Measurements from ENCODE around the gene ZNF280B.
"Not testable (repeated sequence)": the region's sequence is repeated elsewhere in the genome, so short reads cannot be mapped to it uniquely, and the experiment has no call there.

ZNF280B gene

DNA sequence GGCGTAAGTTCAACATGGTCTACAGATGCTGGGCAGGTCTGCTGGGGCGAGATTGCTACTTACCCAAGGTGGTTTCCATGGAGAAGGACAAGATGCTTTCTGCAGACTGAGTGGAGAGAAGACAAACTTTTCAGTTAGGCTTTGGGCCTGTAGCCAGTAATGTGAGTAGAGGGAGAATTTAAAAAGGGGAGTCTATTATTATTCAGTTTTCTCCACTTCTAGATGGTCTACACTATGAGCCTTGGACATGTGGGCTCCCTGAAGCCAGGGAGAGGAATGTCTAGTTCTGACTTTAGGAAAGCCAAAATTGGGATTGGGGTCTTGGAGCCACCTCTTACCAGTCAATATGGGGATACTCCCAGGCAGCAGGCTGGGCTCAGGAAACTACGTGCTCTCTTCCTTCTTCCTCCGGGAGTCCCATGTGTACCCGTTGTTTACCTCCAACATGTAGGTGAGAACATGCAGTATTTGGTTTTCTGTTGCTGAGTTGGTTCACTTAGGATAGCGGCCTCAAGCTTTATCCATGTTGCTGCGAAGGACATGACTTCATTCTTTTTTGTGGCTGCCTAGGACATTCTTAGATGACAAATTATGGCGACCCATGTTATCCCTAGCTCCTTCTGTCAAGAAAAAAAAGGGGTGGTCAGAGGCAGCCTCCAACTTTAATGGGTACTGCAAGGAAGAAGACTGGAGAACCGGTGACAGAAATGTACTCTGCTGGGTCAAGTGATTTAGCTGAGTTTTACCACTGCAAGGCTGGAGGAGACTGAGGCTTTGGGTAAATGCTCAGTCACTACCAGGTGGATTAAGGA, 26.3 kb upstream of the ZNF280B start:
- DNase-seq: no peak

DNA sequence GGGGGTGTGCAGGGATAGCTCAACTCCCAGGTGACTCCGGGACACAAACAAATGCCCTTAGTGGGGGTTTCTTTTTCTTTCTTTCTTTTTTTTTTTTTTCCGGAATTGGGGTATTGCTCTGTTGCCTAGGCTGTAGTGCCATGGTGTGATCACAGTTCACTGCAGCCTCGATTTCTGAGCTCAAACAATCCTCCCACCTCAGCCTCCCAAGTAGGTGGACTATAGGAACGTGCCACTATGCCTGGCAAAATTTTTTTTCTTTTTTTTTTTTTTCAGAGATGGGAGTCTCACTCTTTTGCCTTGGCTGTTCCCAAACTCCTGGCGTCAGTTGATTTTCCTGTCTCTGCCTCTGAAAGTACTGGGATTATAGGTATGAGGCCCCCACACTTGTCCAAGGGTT, 25.3 kb upstream of the ZNF280B start:
- DNase-seq: no peak

DNA sequence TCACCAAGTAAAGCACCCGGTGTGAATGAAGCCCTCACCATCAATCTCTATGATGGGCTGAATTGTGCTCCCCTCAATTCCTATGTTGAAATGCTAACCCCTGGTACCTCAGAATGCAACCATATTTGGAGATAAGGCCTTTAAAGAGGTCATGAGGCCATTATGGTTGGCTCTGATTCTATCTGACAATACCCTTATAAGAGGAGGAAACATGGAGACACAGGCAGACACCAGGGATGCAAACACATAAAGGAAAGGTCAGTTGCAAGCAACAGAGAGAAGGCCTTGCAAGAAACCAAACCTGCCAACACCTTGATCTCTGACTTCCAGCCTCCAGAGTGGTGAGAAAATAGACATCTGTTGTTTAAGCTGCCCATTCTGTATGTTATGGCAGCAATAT, 24.9 kb upstream of the ZNF280B start:
- DNase-seq: no peak

DNA sequence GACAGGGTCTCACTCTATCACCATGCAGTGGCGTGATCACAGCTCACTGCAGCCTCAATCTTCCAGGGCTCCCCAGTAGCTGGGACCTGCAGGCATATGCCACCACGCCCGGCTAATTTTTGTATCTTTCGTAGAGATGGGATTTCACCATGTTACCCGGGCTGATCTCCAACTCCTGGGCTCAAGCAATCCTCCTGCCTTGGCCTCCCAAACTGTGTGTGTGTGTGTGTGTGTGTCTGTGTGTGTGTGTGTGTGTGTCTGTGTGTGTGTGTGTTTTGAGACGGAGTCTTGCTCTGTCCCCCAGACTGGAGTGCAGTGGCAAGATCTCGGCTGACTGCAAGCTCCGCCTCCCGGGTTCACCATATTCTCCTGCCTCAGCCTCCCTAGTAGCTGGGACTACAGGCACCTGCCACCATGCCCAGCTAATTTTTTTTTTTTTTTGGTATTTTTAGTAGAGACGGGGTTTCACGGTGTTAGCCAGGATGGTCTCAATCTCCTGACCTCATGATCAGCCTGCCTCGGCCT, 24.1 kb upstream of the ZNF280B start:
- DNase-seq: not testable (repeated sequence)

DNA sequence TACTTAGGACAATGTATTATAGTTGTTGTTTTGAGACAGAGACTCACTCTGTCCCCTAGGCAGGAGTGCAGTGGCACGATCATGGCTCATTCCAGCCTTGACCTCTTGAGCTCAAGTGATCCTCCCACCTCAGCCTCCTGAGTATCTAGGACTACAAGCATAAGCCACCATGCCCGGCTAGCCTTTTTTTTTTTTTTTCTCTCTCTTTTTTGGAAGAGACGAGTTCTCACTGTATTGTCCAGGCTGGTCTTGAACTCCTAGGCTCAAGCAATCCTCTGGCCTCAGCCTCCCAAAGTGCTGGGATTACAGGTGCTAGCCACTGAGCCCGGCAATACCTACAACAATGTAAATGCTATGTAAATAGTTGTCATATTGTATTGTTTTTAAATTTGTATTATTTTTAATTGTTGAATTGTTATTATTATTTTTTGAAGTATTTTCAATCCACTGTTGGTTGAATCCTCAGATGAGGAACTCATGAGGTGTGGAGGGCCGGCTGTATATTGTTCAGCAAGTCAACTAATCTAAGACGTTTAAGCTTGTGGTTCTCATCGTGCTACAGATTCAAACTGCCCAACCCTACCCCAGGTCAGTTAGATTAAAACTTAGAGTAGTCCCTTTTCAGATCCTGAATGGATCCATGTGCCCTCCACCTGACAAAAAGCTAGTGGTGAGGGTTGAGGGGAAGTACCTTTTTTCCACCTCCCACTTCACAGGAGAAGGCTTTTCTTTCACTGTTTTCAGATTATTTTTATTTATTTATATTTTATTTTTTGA, 23.4 kb upstream of the ZNF280B start:
- no peak for DNase-seq

DNA sequence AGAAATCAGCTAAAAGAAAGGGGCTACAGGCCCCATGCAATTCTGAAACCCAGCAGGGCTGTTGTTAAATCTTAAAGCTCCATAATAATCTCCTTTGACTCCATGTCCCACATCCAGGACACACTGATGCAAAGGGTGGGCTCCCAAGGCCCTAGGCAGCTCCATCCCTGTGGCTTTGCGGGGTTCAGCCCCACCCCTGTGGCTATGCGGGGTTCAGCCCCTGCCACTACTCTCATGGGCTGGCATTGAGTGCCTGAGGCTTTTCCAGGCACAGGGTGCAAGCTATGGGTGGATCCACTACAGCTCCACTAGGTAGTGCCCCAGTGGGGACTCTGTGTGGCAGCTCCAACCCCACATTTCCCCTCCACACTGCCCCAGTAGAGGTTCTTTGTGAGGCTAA, 20.2 kb upstream of the ZNF280B start:
- no peak for DNase-seq

DNA sequence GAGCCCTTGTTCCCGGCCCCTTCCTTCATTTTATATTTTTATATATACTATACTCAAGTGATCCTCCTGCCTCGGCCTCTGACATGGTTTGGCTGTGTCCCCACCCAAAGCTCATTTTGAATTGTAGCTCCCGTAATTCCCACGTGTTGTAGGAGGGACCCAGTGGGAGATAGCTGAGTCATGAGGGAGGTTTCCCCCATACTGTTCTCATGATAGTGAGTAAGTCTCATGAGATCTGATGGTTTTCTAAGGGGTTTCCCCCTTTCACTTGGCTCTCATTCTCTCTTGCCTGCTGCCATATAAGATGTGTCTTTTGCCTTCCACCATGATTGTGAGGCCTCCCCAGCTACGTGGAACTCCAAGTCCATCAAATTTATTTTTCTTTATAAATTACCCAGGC, 18.8 kb upstream of the ZNF280B start:
- DNase-seq: no peak

DNA sequence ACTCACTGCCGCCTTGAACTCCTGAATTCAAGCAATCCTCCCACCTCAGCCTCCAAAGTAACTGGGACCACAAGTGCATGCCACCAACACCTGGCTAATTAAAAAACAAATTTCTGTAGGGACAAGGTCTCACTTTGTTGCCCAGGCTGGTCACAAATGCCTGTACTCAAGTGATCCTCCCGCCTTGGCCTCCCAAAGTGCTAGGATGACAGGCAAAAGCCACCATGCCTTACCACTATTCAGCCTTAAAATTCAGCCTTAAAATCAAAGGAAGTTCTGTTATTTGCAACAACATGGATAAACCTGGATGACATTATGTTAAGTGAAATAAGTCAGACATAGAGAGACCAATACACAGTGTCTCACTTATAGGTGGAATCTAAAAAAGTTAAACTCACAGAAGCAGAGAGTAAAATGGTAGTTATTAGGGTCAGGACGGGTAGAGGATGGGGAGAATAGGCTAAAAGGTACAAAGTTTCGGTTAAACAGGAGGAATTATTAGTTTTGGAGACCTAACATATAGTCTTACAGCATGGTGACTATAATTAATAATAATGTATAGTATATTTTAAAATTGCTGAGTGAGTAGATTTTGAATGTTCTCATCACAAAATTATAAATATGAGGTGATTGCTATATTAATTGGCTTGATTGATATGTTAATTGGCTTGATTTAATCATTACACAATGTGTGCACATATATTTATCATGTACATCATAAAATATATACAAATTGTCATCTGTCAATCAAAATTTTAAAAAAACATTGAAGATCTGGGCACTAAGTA, 17.8 kb upstream of the ZNF280B start:
- no peak for DNase-seq

DNA sequence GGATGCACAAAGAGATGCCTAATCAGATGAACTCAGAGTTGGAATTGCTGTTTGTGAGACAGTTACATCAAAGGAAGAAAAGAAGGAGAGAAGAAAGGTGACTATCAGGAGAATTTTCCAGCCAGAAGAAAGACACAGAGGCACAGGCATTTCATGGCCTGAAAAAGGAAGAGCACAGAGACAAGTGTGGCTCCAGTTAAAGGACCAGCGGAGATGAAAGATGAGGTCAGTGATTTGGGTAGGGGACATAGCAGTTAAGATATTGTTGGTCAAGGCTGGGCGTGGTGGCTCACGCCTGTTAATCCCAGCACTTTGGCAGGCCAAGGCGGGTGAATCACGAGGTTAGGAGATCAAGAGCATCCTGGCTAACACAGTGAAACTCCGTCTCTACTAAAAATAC, 15.0 kb upstream of the ZNF280B start:
- no peak for DNase-seq

DNA sequence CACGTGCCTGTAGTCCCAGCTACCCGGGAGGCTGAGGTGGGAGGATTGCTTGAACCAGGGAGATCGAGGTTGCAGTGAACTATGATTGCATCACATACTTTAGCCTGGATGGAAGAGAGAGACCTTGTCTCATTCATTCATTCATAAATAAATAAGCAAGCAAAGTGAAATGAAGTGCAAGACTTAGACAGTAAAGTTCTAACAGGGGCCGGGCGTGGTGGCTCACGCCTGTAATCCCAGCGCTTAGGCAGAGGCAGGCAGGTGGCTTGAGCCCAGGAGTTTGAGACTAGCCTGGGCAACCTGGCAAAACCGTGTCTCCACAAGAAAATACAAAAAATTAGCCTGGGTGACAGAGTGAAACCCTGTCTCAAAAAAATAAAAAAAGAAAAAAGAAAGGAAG, 13.1 kb upstream of the ZNF280B start:
- no peak for DNase-seq

DNA sequence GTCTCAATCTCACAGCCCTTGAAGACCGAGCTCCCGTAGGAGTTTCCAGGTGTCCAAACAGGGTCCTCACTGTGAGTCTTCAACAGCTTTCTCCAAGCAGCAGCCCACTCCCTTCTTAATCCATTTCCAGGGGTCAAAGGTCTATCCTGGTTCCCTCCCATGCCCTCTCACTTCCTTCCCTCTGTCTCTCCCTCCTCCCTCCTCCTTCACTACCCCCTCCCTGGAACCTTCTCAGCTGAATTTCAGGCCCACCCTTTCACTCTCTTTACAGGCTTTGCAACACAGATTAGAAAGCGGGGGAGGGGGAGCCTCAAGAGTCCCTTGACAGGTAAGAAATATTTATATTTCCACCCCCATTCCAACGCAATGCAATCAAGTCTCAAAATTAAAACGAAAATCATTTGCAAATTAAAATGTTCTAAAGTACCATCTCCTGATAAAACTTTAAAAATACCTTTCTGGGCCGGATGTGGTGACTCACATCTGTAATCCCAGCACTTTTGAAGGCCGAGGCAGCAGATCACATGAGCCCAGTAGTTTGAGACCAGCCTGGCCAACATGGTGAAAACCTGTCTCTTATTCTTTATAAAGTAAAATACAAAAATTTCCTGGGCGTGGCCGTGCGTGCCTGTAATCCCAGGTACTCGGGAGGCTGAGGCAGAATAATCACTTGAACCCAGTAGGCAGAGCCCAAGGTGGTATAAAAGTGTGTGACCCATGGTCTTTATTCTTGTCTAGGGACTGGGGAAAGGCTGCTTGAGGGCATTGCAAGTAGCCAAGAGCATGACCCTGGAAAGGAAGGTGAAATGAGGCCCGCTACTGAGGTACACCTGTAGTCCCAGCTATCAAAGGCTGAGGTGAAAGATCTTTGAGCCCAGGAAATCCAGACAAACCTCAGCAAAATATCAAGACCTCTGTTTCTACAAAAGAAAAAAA, 12.4 kb upstream of the ZNF280B start:
- no peak for DNase-seq

DNA sequence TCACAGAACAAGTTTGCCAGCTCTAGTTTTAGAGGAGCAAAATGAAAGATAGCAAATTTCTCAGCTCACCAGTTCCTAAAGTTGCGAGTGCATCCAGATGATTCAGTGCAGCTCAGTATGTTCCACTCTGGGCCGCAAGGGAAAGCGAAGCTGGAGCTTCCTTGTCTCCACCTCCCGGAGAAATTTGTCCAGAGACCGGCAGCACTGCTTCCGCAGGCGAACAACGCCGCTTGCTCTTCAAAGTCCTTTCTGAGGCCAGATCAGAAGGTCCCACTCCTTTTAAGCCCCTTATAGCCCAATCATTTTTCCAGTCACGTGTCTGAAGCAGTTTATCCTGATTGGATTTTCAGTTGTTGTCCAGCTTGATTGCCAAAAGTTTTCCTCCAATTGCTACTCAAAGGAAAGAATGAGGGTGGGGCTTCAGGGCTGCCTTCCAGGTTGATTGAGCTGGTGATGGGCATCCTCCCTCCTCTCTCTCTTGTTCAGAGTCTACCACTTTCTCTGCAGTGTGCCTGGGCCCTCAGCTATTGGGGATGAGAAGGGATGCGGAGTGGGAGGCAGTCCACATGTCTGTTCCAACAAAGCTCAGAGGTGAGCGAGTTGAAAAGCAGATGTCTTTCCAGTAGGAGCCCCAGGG, 11.6 kb upstream of the ZNF280B start, which contains the start of gene ZNF280A:
ZNF280A (minus strand) TSS at position 251 of the 637 bp plus-strand sequence. CDS start 4,640 bp downstream, outside the sequence.
- DNase-seq: no peak

DNA sequence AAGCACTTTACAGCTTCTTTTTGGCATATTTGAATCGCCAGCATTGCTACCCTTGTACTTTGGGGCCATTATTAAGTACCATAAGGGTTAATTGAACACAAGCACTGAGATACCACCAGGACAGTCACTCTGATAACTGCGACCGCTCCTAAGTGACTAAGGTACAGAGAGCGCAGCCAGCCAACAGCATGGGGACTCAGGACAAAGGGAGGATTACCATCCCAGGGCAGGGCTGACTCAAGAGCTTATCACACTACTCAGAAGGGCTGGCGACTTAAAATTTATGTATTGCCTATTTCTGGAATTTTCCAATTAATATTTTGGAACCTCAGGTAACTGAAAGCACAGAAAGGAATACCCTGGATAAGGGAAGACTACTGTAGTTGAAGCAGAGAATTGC, 11.0 kb upstream of the ZNF280B start:
- DNase-seq: no peak

DNA sequence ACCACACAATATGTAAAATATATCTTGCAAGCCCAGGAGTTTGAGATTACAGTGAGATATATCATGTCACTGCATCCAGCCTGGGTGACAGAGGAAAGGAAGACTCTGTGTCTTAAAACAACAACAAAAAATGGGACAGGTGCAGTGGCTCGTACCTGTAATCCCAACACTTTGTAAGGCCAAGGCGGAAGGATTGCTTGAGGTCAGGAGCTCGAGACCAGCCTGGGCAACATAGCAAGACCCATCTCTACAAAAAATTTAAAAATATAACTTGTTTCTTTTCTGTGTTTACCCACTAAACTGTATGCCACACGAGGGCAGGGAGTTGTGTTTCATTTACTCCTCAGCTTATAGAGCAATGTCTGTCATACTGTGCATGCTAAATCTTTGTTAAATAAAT, 8.4 kb upstream of the ZNF280B start:
- DNase-seq: no peak

DNA sequence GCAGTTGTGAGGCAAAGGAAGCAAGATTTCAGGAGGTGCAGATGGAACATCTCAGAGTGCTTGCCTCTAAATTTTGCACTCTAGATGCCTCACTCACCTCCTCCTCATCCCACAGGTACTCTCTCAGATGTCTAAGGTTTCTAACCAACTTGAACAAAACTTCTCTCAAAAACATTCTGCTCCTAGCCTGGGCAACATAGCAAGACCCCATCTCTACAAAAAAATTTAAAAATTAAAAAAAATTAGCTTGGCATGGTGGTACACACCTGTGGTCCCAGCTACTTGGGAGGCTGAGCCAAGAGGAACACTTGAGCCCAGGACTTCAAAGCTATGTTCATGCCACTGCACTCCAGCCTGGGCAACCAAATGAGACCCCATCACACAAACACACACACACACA, 7.3 kb upstream of the ZNF280B start:
- no peak for DNase-seq

DNA sequence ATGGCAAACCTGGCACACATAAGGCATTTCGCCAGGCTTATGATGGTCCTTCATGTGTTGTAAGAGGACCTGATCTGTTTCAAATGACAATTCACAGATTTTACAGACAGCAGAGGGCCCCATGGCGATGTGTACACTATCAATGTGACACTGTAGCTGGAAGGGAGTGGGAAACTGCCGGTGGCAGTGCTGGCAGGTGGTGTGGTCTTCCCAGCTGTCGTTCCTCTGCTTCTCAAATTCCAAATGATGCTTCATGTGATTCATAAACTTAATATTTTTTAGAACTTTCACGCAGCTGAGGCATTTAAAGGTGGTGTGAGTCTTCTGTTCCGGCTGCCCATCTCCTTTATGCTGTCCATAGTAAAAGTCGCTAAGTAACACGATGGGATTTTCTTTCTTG, 5.9 kb upstream of the ZNF280B start:
- DNase-seq: peak; percentile 20

DNA sequence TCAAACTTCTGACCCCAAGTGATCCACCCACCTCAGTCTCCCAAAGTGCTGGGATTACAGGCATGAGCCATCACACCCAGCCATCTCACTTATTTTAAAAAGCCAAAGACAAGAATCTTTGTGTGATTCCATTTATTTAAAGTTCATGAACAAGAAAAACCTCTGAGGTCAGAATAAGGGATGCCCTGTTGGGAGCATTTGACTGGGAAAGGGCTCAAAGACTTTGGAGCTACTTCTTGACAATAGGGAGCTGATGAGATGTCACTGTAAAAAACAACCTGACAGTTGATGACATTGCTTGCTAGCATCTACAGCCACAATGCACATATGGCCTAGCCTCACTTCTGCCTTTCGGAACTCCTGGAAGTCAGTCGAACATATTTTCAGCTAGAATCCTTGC, 5.1 kb upstream of the ZNF280B start:
- DNase-seq: no peak

DNA sequence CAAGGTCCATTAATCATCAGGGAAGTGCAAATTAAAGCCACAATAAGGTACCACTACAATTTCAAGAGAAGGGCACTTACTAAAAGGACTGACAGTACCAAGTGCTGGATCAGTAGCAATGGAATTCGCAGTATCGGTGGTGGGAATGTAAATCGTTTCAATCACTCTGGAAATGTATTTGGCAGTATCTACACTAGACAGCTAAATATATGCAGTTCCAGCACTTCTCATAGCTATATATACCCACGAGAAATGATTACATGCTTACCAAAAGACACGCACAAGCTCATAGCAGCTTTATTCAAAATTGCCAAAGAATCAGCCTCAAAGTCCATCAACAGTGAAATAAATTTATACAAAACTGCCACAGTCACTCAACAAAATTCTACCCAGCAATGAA, 4.4 kb upstream of the ZNF280B start:
- no peak for DNase-seq

DNA sequence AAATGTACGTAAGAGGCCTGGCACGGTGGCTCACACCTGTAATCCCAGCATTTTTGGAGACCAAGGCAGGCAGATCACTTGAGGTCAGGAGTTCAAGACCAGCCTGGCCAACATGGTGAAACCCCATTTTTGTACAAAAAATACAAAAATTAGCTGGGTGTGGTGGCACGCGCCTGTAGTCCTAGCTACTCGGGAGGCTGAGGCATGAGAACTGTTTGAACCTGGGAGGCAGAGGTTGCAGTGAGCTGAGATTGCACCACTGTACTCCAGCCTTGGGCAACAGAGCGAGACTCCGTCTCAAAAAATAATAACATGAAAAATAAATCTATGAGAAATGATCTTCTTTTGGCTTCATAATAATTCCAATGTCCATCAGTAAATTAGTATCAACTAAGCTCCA, 2.3 kb upstream of the ZNF280B start:
- not testable (repeated sequence) for DNase-seq

DNA sequence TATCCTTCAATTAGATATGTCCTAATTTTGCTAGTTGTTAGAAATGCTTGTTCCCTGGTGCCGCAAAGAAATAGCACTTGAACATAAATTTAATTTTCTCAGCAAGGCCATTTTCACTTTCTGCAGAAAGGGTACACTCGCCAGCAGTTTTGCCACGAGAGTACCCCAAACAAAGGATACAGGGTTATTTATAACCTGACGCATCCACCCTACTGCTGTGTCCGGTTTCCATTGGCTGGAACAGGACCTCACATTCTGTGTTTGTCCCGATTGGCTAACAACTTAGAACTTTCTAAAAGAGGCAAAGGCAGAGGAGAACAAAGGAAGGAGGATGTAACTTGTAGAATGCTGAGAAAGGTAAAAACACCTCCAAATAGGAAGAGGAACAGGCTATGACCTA, 1.4 kb upstream of the ZNF280B start:
- not testable (repeated sequence) for DNase-seq

DNA sequence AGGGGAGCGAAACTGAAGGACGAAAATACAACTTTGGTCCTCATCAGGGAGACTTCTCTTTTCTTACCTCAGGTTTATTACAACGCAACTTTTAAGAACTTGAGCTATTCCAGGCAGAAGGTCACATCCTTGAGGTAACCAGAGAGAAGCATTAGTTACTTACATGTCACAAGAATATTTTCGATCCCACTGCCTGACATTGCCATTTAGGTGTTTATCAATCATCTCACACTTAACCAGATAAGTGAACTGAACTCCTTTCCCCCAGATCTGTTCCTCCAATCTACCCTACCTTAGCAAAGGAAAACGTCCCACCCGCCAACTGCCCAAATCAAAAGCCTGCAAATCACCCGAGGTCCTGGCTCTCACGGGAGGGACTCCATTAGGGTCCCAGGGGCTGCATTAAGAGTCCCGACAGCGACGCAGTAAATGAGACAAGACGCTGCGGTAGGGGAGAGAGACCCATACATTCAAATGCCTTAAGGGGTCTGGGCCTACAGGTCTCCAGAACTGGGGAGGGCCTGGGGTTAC, 734 bp downstream of the ZNF280B start:
- DNase-seq: no peak

Data from NCI-H1694 (cell line).